Measurements from ENCODE around the gene PFDN1. TPM values are rescaled to one million over a fixed set of nuclear protein-coding genes. Genes with fewer than 3 reads are reported as not detected.

The PFDN1 gene
- total and polyA plus RNA-seq, 12 donors, result 49.1 to 194 (median 86.8) TPM

Other genes with a start within 250 kb of the PFDN1 start
- 10 to 100 TPM; 17.5 to 37.0 (median 24.8) TPM for gene PURA, start 189.0 kb downstream of the PFDN1 start, total RNA-seq
- gene PURA, start 189.0 kb downstream of the PFDN1 start, polyA plus RNA-seq, result 10 to 100 TPM in 1 of 3 donors, 1 to 10 TPM in 2; 4.9 to 14.0 (median 10.0) TPM
- gene IGIP, start 177.2 kb downstream of the PFDN1 start, total RNA-seq, result 10 to 100 TPM in 7 of 9 donors, 1 to 10 TPM in 2; 8.8 to 25.9 (median 12.9) TPM
- gene IGIP, start 177.2 kb downstream of the PFDN1 start, polyA plus RNA-seq, result 10 to 100 TPM in 2 of 3 donors, 1 to 10 TPM in 1; 5.6 to 14.8 (median 10.9) TPM
- 100 to 1,000 TPM in 8 of 9 donors, 10 to 100 TPM in 1; 42.6 to 605 (median 180) TPM for gene CYSTM1, start 127.9 kb downstream of the PFDN1 start, total RNA-seq
- gene CYSTM1, start 127.9 kb downstream of the PFDN1 start, polyA plus RNA-seq, result 100 to 1,000 TPM; 126 to 188 (median 152) TPM
- gene HBEGF, start 43.5 kb upstream of the PFDN1 start, total RNA-seq, result 1 to 10 TPM in 8 of 9 donors, under 1 TPM in 1; 0.54 to 9.8 (median 4.7) TPM
- gene HBEGF, start 43.5 kb upstream of the PFDN1 start, polyA plus RNA-seq, result 1 to 10 TPM; 3.0 to 6.2 (median 5.6) TPM
- gene SLC4A9, start 57.1 kb upstream of the PFDN1 start, total RNA-seq, result not detected
- under 1 TPM in 2 of 3 donors, not detected in 1; 0.13 to 0.32 TPM for gene SLC4A9, start 57.1 kb upstream of the PFDN1 start, polyA plus RNA-seq
- gene ANKHD1, start 98.7 kb upstream of the PFDN1 start, total RNA-seq, result 100 to 1,000 TPM in 4 of 9 donors, 10 to 100 TPM in 5; 64.3 to 141 (median 99.4) TPM
- gene ANKHD1, start 98.7 kb upstream of the PFDN1 start, polyA plus RNA-seq, result 100 to 1,000 TPM in 1 of 3 donors, 10 to 100 TPM in 2; 58.2 to 141 (median 70.9) TPM
- gene EIF4EBP3, start 244.6 kb upstream of the PFDN1 start, total RNA-seq, result 10 to 100 TPM in 7 of 9 donors, 1 to 10 TPM in 2; 5.9 to 80.5 (median 40.0) TPM
- gene EIF4EBP3, start 244.6 kb upstream of the PFDN1 start, polyA plus RNA-seq, result 100 to 1,000 TPM in 2 of 3 donors, 1 to 10 TPM in 1; 7.9 to 158 (median 121) TPM

Measured in adrenal gland (tissue), 12 donors.